GM19328 (cell line): ENCODE data around the gene IL19.

Experiments used
- ATAC-seq: cut with Tn5 transposase; IDR thresholded peaks from one replicate; pipeline ENCODE4 v1.9.1; 2021; ENCODE audit warnings: mild to moderate bottlenecking, moderate library complexity; ENCODE audit not compliant: unreplicated experiment

IL19 gene

DNA sequence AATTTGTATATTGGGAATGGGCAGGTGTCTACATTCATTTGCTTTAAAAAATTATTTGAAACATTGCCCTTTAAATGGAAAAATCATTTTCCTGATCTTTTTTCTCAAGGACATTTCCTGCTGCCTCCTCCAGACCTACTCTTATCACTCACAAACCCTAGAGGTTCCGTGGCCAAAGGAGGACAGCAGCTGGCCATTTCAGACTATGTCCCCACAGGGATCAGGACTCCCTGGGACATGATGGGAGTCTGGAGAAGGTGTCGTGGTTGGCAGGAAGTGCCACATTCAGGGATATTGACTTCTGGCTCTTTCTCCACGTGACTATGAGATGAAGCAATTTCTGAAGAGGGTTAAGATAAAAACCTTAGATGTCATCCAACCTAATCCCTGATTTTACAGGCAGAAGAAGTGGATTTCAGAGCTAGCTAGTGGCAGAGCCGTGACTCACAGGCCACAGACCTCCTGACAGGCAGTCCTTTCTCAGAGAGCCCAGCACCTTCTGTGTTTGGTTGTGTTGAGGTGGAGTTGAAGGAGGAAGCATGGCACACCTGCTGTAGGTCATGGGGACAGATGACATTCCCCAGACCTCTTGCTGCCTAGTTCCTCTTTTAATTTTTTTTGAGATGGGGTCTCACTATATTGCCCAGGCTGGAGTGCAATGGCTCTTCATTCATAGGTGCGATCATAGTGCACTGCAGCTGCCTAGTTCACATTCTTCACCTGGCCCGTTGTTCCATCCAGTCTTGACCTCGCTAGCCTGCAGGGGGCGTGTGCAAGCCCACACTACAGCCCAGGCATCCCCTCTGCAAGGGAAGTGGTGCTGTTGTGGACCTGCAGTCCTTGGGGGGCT is 27.2 kb downstream of the IL19 start:
- ATAC-seq = no peak

GRCh38 chr1:206798384-206798996 is 27.9 kb downstream of the IL19 start:
- ATAC-seq = no peak

DNA sequence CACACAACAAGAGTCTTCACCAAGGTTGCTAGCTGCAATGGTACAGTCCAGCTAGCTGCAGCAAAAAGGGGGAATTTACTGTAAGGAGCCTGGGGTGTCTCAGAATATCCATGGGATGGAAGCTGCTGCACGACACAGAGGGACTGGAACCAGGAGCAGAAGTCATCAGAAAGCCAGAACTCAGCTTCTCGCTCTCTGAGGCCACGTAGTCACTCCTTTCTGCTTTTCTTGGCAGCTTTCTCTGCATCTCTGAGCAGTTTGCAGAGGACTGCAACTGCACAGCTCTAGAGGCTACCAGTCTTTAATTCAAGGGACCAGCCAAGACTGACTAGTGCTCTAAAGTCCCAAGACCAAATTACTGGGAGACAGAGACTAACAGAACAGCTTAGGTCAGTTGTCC is 28.7 kb downstream of the IL19 start:
- no peak for ATAC-seq

- no peak for ATAC-seq
These were observed 29.8 kb downstream of the IL19 start for GRCh38 chr1:206800411-206800810.

- ATAC-seq = no peak
These were observed 30.3 kb downstream of the IL19 start for GRCh38 chr1:206800891-206801290.

- no peak for ATAC-seq
These were observed 30.9 kb downstream of the IL19 start for GRCh38 chr1:206801467-206801866.

GRCh38 chr1:206802401-206802800 is 31.8 kb downstream of the IL19 start:
- ATAC-seq = no peak

GRCh38 chr1:206803221-206803730 is 32.7 kb downstream of the IL19 start:
- ATAC-seq = peak; percentile 97

- ATAC-seq = no peak
These were observed 33.7 kb downstream of the IL19 start for GRCh38 chr1:206804156-206804737.

DNA sequence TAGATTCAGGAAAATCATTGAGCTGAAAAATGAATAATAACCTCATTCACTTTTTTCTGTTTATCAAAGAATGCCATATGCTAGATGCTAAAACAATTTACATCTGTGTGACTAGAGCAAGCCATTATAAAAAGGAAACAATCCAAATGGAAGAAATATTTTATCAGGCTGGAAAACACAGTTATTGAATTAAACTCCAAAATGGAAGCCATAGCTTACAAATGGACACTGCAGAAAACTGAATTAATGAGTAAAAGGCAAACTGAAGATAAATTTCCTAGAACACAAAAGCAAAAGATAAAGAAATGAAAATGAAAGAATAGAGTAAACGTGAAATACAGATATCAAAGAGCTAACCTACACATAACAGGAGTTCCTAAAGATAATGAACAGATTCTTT is 34.8 kb downstream of the IL19 start:
- no peak for ATAC-seq

DNA sequence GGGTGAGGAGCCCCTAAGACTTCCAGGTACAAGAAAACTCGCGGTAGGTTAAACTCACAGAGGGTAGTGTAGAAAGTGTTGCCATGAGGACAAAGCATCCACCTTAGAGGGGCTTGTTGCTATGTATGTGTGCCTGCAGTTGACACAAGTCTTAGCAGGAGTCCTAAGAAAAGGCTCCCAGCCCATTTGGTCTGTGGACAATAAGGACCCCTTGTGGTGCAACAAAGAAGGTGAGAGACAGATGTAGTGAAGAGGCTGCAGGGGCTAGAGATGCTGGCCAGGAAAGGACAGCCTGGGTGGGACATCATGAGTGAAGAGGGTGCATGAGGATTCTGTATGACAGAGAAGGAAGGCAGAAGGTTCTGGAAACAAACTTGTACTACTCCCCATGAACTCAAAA is 38.0 kb downstream of the IL19 start:
- ATAC-seq = no peak

GRCh38 chr1:206809504-206810084 is 39.0 kb downstream of the IL19 start:
- no peak for ATAC-seq

GRCh38 chr1:206812471-206812870 is 41.9 kb downstream of the IL19 start:
- no peak for ATAC-seq

- no peak for ATAC-seq
These were observed 44.3 kb downstream of the IL19 start for GRCh38 chr1:206814716-206815341.

- no peak for ATAC-seq
These were observed 46.1 kb downstream of the IL19 start for GRCh38 chr1:206816390-206817287.

DNA sequence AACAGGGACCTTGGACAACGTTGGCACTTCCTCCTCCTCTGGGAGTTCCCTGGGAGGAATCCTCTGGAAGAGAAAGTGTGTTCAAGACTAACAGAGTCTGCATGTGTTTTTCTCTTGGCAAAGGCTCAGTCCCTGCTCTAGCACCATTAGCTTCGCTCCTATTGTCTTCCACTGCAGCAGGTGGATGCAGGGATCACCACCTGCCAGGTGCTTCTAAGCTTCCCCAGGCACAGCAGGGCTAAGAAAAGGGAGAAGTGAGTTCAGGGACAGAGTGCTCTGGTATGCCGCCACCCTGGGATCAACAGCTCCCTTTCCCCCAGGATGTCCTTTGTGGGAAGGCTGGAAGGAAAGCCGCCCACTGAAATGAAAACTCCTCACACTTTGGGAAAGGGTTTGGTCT is 50.9 kb downstream of the IL19 start:
- no peak for ATAC-seq

- no peak for ATAC-seq
These were observed 53.2 kb downstream of the IL19 start for GRCh38 chr1:206823727-206824126.

DNA sequence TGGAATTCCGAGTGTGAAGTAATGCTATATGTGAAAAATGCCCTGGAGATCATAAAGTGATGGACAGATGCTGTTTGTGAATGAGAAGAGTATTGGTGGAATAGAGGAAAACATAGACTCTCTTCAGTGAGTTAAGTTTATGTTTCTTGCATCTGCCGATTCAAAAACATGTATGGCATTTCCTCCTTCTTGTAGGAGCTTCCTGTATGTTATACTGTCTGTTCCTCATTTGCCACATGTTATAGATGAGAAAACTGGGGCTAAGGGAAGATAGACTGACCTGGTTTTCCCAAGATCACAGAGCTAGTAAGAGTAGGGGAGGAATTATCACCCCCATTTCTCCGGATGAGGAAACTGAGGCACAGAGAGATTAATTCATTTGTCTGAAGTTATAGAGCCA is 53.8 kb downstream of the IL19 start:
- ATAC-seq = no peak

GRCh38 chr1:206826394-206826793 is 55.8 kb downstream of the IL19 start:
- no peak for ATAC-seq

- ATAC-seq = no peak
These were observed 57.5 kb downstream of the IL19 start for GRCh38 chr1:206828061-206828460.
